DLD1 (cell line): ENCODE results near the gene NR4A1.

Source experiments
- in situ Hi-C: cut with HindIII; loops from 2 replicates; pipeline ENCODE4 v1.10.0; 2017; ENCODE audit warnings: low sequenced_read_pairs

The NR4A1 gene

GRCh38 chr12:52050758-52051541, at the start of gene NR4A1:
Gene NR4A1, plus strand, starts transcription at chr12:52051442. Its CDS starts 2,887 bp downstream, at chr12:52054329.
- in situ Hi-C loops, result no loop called here

- in situ Hi-C loops, result no loop called here
These were observed 48.2 kb upstream of the NR4A1 start for GRCh38 chr12:52003016-52003550.

GRCh38 chr12:52003591-52003990, 47.7 kb upstream of the NR4A1 start:
- in situ Hi-C loops, result no loop called here

- in situ Hi-C loops, result no loop called here
These were observed 47.1 kb upstream of the NR4A1 start for GRCh38 chr12:52004042-52004648.

GRCh38 chr12:52005218-52005902, 45.9 kb upstream of the NR4A1 start:
- in situ Hi-C loops, result no loop called here

GRCh38 chr12:52005903-52006703, 45.1 kb upstream of the NR4A1 start:
- in situ Hi-C loops, result no loop called here

- in situ Hi-C loops, result no loop called here
These were observed 44.5 kb upstream of the NR4A1 start, which contains the start of gene TAMALIN for GRCh38 chr12:52006726-52007157. Gene TAMALIN, plus strand, starts transcription at chr12:52006946. Its CDS starts 74 bp downstream, at chr12:52007020.

- in situ Hi-C loops, result no loop called here
These were observed 43.9 kb upstream of the NR4A1 start for GRCh38 chr12:52007158-52007921.

GRCh38 chr12:52007982-52008510, 43.2 kb upstream of the NR4A1 start:
- in situ Hi-C loops, result no loop called here

- in situ Hi-C loops, result no loop called here
These were observed 42.0 kb upstream of the NR4A1 start for GRCh38 chr12:52009081-52009751.

- in situ Hi-C loops, result no loop called here
These were observed 41.1 kb upstream of the NR4A1 start for GRCh38 chr12:52010152-52010622.

- in situ Hi-C loops, result no loop called here
These were observed 40.3 kb upstream of the NR4A1 start for GRCh38 chr12:52010692-52011601.

- in situ Hi-C loops, result no loop called here
These were observed 39.5 kb upstream of the NR4A1 start for GRCh38 chr12:52011602-52012214.

- in situ Hi-C loops, result no loop called here
These were observed 37.5 kb upstream of the NR4A1 start for GRCh38 chr12:52013626-52014310.

GRCh38 chr12:52014567-52015530, 36.4 kb upstream of the NR4A1 start:
- in situ Hi-C loops, result no loop called here

GRCh38 chr12:52015532-52016041, 35.7 kb upstream of the NR4A1 start:
- in situ Hi-C loops, result no loop called here
